GM12892 (cell line): ENCODE measurements around the gene EAF1.

ENCODE experiments used
- POLR2A ChIP-seq: IDR thresholded peaks from 2 replicates; pipeline ENCODE4 v1.6.1; 2011; ENCODE audit warnings: low read depth, low read length, control low read depth
- POLR2AphosphoS5 ChIP-seq: IDR thresholded peaks from 2 replicates; pipeline ENCODE4 v1.6.1; 2011; ENCODE audit warnings: low read depth, low read length, control low read depth

DNA sequence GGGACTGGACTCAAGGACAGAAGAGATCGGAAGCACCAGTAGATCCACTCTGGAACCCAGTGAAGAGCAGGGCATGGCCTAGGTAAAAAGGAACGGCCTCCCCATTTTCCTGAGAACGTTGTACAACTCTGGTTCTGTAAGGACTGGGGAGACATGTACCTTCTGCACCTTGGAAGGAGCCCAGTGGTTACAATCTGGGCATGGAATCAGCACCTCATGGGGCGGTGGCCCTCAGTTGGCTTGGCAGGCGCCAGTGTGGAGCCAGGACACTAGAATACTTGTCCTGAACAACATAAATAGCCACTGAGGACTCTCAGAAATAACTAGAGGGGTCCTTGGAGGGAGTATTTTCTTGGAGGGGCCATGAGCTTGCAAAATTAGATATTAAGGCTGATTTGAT is 25.6 kb downstream of the EAF1 start:
- TF ChIP-seq POLR2A (no peak), POLR2AphosphoS5 (no peak)
